ENCODE measurements around the gene METTL2B. TPM values are rescaled to one million over a fixed set of nuclear protein-coding genes. Genes with fewer than 3 reads are reported as not detected.

The METTL2B gene
- total RNA-seq, 1 experiment from 2014 or later, result 44.3 TPM

GRCh38 chr7:128435327-128435686, 41.2 kb upstream of the METTL2B start:
- no peak overlapping the region for H2BK120ac ChIP-seq (ENCODE audit: low read depth, low read length, poor library complexity, severe bottlenecking)
- H3K79me2 ChIP-seq (ENCODE audit: insufficient read depth, low read length), result no peaks in the 10 kb centered on the region
- no peak overlapping the region for H3T11ph ChIP-seq (ENCODE audit: low read length)
- H3K27me3 ChIP-seq (ENCODE audit: insufficient read depth, low read length), result no peaks in the 10 kb centered on the region
- no peak overlapping the region for H3K18ac ChIP-seq (ENCODE audit: insufficient read length, low read depth, low read length)
- H3K9me3 ChIP-seq (ENCODE audit: control insufficient read depth, low read depth, low read length), result no peaks in the 10 kb centered on the region
- no peaks in the 10 kb centered on the region for H3K79me1 ChIP-seq (ENCODE audit: insufficient read depth, low read depth, low read length, poor library complexity, severe bottlenecking)
- no peaks in the 10 kb centered on the region for H4K20me1 ChIP-seq (ENCODE audit: control insufficient read depth, insufficient read depth, insufficient read length)
- no peak for DNase-seq
- Mint-ChIP-seq H3K27ac (no peak overlapping the region), H3K4me1 (peaks cover 20 to 28% of the 10 kb centered on the region in 2 experiments), H3K27me3 (ENCODE audit: low read depth) (peaks cover 3% of the 10 kb centered on the region), H3K36me3 (ENCODE audit: insufficient read depth in 1 of 3, low read depth in 3 of 3) (no peaks in the 10 kb centered on the region), H3K9me3 (no peaks in the 10 kb centered on the region), H3K4me3 (no peak overlapping the region)
- no peak overlapping the region for H2AFZ ChIP-seq (ENCODE audit: low read length)
- H4K91ac ChIP-seq (ENCODE audit: insufficient read length, low read depth, low read length), result no peak overlapping the region
- no peak overlapping the region for H3K56ac ChIP-seq (ENCODE audit: insufficient read length, low read depth, low read length)
- TF ChIP-seq CTCF (conservative IDR thresholded peaks at IDR 0.05), result no peak
- H2BK20ac ChIP-seq (ENCODE audit: low read depth, low read length, poor library complexity, severe bottlenecking), result no peak overlapping the region
- H2BK15ac ChIP-seq (ENCODE audit: low read depth, low read length), result no peak overlapping the region
- H3K23me2 ChIP-seq (ENCODE audit: insufficient read length, low read depth, low read length, poor library complexity, severe bottlenecking), result no peaks in the 10 kb centered on the region
- H3K14ac ChIP-seq (ENCODE audit: insufficient read depth, low read length), result no peak overlapping the region
- no peak overlapping the region for H3K27ac ChIP-seq (ENCODE audit: insufficient read length, low read depth, low read length)
- H3K4me2 ChIP-seq (ENCODE audit: insufficient read depth, insufficient read length, low read length), result no peak overlapping the region
- no peak overlapping the region for H2BK12ac ChIP-seq (ENCODE audit: insufficient read length, low read depth, low read length)
- H3K4me1 ChIP-seq (ENCODE audit: insufficient read depth, low read length), result no peaks in the 10 kb centered on the region
- no peak overlapping the region for H3K23ac ChIP-seq (ENCODE audit: insufficient read length, low read depth, low read length)
- no peak overlapping the region for H4K8ac ChIP-seq (replicated peaks; ENCODE audit: insufficient read length, low read depth, low read length)
- no peak overlapping the region for H2BK5ac ChIP-seq (ENCODE audit: insufficient read length, low read length)
- no peak overlapping the region for H3K4ac ChIP-seq (ENCODE audit: low read depth, low read length)
- no peak overlapping the region for H2AK5ac ChIP-seq (ENCODE audit: insufficient read length, low read length)
- no peak overlapping the region for H3K9ac ChIP-seq (ENCODE audit: extremely low read depth, insufficient read length, low read length)
- H4K5ac ChIP-seq (ENCODE audit: insufficient read length, low read depth, low read length), result no peak overlapping the region
- WGBS (ENCODE audit: extremely low coverage, insufficient read length, low lambda C conversion rate), result no CpG with 5 or more reads among the region's 3 CpGs

Data from H9 (cell line).